ENCODE results near the gene FANCC. TPM values are rescaled to one million over a fixed set of nuclear protein-coding genes. Genes with fewer than 3 reads are reported as not detected.

Gene FANCC
- total RNA-seq, 4 donors from 2014 or later = 2.2 to 9.3 (median 6.5) TPM

DNA sequence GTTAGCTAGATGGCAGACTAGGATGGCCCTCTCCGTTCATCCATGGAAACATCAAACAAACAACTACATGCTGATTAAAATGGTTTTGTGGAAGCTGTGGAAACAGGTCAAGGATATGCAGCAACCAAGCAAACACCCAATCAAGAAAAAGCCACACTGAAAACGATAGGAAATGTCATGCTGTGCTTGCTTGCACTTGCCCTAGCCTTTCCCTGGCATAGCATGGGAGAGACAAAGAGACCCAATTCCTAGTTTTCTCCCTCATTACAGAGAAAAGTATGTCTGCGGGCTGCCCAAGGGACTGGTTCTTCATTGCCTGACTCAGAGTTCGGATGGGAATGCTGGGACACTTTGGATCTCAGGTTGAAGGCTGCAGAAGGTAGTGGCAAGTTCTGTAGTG, 98.7 kb downstream of the FANCC start:
- intact Hi-C loops (cut with DNase I) = no loop called here
- no peak for DNase-seq
- Histone ChIP-seq H3K27me3 (no peaks in the 10 kb centered on the region), H3K36me3 (no peaks in the 10 kb centered on the region), H3K27ac (no peak overlapping the region), H3K4me3 (no peak overlapping the region), H3K4me1 (no peaks in the 10 kb centered on the region), H3K9me3 (no peaks in the 10 kb centered on the region)
- WGBS, 2 donors = 38 to 47% methylated on average over 4 of the region's 4 CpGs
- TF ChIP-seq, protein P1, sequence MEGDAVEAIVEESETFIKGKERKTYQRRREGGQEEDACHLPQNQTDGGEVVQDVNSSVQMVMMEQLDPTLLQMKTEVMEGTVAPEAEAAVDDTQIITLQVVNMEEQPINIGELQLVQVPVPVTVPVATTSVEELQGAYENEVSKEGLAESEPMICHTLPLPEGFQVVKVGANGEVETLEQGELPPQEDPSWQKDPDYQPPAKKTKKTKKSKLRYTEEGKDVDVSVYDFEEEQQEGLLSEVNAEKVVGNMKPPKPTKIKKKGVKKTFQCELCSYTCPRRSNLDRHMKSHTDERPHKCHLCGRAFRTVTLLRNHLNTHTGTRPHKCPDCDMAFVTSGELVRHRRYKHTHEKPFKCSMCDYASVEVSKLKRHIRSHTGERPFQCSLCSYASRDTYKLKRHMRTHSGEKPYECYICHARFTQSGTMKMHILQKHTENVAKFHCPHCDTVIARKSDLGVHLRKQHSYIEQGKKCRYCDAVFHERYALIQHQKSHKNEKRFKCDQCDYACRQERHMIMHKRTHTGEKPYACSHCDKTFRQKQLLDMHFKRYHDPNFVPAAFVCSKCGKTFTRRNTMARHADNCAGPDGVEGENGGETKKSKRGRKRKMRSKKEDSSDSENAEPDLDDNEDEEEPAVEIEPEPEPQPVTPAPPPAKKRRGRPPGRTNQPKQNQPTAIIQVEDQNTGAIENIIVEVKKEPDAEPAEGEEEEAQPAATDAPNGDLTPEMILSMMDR (IDR thresholded peaks at IDR 0.05) = no peak
- TF ChIP-seq POLR2A (IDR thresholded peaks at IDR 0.05) = no peak

DNA sequence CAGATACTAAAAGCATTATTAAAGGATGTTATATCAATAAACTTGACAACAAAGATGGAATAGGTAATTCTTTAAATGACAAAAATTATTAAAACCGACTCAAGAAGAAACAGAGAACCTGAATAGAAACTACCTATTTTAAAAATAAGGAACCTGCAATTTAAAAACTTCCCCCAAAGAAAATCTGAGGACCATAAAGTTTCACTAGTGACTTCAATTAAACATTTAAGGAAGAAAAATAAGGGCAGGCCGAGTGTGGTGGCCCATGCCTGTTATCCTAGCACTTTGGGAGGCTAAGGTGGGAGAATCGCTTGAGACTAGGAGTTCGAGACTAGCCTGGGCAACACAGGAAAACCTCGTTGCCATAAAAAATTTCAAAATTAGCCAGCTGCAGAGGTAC, 99.6 kb downstream of the FANCC start:
- WGBS, 2 donors = 80 to 85% methylated on average over 5 of the region's 5 CpGs
- Histone ChIP-seq H3K9me3 (no peaks in the 10 kb centered on the region), H3K36me3 (no peaks in the 10 kb centered on the region), H3K27me3 (no peaks in the 10 kb centered on the region), H3K4me1 (no peaks in the 10 kb centered on the region), H3K27ac (no peak overlapping the region), H3K4me3 (no peak overlapping the region)
- intact Hi-C loops (cut with DNase I) = no loop called here
- DNase-seq = no peak
- TF ChIP-seq, protein P1 (IDR thresholded peaks at IDR 0.05) = no peak

DNA sequence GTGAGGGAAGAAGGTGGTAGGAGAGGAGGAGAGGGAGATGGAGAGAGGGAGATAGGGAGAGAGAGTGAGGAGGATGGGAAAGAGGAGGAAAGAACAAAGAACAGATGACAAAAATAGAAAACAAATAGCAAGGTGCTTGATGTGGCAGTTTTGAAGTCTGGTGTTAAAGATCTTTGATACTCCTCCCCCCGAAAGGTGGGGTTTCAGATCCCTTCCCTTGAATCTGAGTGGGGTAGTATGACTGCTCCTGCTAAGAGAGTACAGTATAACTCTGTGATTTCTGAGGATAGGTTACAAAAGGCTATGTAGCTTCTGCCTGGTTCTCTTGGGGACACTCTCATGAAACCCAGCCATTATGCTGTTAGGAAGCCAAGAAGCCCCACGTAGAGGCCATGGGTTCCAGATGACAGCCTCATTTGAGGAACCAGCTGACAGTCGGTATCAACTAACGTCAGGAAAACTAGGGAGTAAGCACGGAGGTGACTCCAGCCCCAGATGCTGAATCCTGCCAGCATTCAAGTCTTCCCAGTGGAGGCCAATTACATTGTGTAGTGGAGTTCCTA, 102.1 kb downstream of the FANCC start:
- TF ChIP-seq, protein P1 (IDR thresholded peaks at IDR 0.05) = no peak
- no peak for TF ChIP-seq POLR2A (IDR thresholded peaks at IDR 0.05)
- Histone ChIP-seq H3K27me3 (no peaks in the 10 kb centered on the region), H3K4me1 (no peaks in the 10 kb centered on the region), H3K9me3 (no peaks in the 10 kb centered on the region), H3K4me3 (no peak overlapping the region), H3K27ac (no peak overlapping the region), H3K36me3 (no peaks in the 10 kb centered on the region)
- intact Hi-C loops (cut with DNase I) = no loop called here
- no peak for DNase-seq
- 74 to 95% methylated on average over 5 of the region's 5 CpGs for WGBS, 2 donors

DNA sequence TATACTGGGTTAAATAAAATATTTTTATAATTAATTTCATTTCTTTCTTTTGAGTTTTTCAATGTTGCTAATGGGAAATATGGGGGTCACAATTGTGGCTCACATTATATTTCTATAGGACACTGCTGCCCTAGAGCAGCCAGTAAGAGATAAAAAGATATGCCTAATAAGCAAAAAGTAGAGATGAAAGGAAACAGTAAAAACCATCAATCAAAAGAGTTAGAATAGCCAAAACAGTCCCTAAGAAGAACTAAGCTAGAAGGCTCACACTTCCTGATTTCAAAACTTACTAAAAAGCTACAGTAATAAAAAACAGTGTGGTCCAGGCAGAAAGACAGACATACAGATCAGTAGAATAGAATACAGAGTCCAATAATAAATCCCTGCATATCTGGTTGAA, 104.4 kb downstream of the FANCC start:
- H3K27ac ChIP-seq = no peak overlapping the region
- H3K4me1 ChIP-seq = no peaks in the 10 kb centered on the region
- no peak for DNase-seq
- intact Hi-C loops (cut with DNase I) = no loop called here
- no peak for TF ChIP-seq POLR2A (IDR thresholded peaks at IDR 0.05)
- TF ChIP-seq, protein P1 (IDR thresholded peaks at IDR 0.05) = no peak
- H3K9me3 ChIP-seq = no peaks in the 10 kb centered on the region
- H3K27me3 ChIP-seq = no peaks in the 10 kb centered on the region
- no peaks in the 10 kb centered on the region for H3K36me3 ChIP-seq
- no peak overlapping the region for H3K4me3 ChIP-seq

DNA sequence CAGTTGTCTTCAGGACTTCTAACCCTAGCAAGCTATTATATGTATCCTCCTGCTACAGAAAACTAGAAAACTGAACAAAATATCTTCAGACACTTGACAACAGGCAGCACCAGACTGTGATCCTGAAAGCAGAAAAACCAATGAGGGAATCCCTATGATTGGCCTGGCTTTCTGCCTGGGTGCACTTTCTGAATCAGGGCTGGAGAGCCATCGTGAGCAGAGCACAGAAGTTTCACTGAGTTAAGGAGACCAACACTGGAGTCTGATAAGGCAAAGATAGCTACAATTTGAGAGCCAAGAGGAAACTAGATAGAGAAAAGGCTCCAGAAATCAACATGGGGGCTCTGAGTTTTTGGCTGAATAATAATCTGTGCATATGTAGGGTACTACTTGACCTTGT, 106.5 kb downstream of the FANCC start:
- DNase-seq = no peak
- no peak overlapping the region for H3K27ac ChIP-seq
- no peaks in the 10 kb centered on the region for H3K27me3 ChIP-seq
- H3K9me3 ChIP-seq = no peaks in the 10 kb centered on the region
- TF ChIP-seq POLR2A (IDR thresholded peaks at IDR 0.05) = no peak
- TF ChIP-seq, protein P1 (IDR thresholded peaks at IDR 0.05) = no peak
- intact Hi-C loops (cut with DNase I) = no loop called here
- peaks cover 0 to 3% (median 0%) of the 10 kb centered on the region in 3 donors for H3K4me1 ChIP-seq
- no peak overlapping the region for H3K4me3 ChIP-seq
- WGBS, 2 donors = 33 to 40% methylated on average over 1 of the region's 1 CpG
- H3K36me3 ChIP-seq = no peaks in the 10 kb centered on the region
